ENCODE measurements around the gene POLG2. TPM values are rescaled to one million over a fixed set of nuclear protein-coding genes. Genes with fewer than 3 reads are reported as not detected.

The POLG2 gene
- total and polyA plus RNA-seq, 9 of the 15 experiments (the other 6 are each of a cell fraction or from before 2014, with no cell fraction given), result 13.4 to 44.8 (median 37.0) TPM

DNA sequence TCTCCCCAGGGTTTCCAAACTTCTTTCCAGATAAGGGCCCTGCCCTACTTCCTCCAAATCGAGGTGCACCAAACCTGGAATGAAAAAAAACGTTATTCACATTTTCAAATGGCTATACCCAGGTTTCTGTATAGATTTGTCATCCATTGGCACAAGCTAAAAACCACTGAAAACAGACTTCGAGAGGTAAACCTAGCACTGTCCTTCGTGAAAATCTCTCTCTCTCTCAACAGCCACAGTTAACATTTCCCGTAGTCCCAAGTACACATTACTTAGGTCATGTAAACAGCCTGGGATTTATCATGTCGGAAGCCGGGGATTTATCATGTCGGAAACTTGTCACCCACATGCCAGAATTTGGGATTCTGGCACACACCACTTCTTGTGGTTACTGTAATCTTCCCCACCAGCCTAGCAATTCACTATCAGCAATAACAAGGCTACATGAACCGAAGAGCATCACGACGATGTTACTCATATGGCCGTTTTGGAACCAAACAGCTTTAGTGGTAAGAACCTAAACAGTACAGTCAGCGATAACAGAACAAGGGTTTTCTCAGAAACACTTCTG lies 8.0 kb upstream of the POLG2 start (continued):
- TF ChIP-seq MYBL2 (IDR thresholded peaks at IDR 0.05; ENCODE audit: low read depth) (no peak), MYBL2 (CRISPR knock-in tag; IDR thresholded peaks at IDR 0.05; ENCODE audit: borderline replicate concordance) (no peak), SMARCA5 (IDR thresholded peaks at IDR 0.05) (no peak), ZEB2 (IDR thresholded peaks at IDR 0.05) (no peak), PML (IDR thresholded peaks at IDR 0.05; ENCODE audit: low read length) (peak; percentile 57; the same call in 1 of the 2 replicates), BCOR (IDR thresholded peaks at IDR 0.05) (no peak; the same call in 1 of the 2 replicates), HNRNPK (IDR thresholded peaks at IDR 0.05; ENCODE audit: low read depth, low read length, poor library complexity, severe bottlenecking) (no peak), IRF2 (CRISPR knock-in tag; IDR thresholded peaks at IDR 0.05) (no peak), LCOR (CRISPR knock-in tag; IDR thresholded peaks at IDR 0.05) (peak; percentile 47; the same call in 1 of the 2 replicates), CEBPG (CRISPR knock-in tag; IDR thresholded peaks at IDR 0.05) (no peak), CEBPG (tag; conservative IDR thresholded peaks at IDR 0.05 in 1 of 2, IDR thresholded peaks at IDR 0.05 in 1 of 2) (no peak), SMAD3 (CRISPR knock-in tag; conservative IDR thresholded peaks at IDR 0.05) (no peak), NR4A1 (CRISPR knock-in tag; IDR thresholded peaks at IDR 0.05) (no peak), NR4A1 (tag; IDR thresholded peaks at IDR 0.05) (peak; percentile 39; the same call in 1 of the 2 replicates), NR2F6 (CRISPR knock-in tag; IDR thresholded peaks at IDR 0.05) (no peak), HNRNPLL (IDR thresholded peaks at IDR 0.05; ENCODE audit: low read depth, low read length, poor library complexity, severe bottlenecking) (no peak), ETV1 (tag; conservative IDR thresholded peaks at IDR 0.05; ENCODE audit: low read depth) (no peak)
- TF ChIP-seq, protein P1, sequence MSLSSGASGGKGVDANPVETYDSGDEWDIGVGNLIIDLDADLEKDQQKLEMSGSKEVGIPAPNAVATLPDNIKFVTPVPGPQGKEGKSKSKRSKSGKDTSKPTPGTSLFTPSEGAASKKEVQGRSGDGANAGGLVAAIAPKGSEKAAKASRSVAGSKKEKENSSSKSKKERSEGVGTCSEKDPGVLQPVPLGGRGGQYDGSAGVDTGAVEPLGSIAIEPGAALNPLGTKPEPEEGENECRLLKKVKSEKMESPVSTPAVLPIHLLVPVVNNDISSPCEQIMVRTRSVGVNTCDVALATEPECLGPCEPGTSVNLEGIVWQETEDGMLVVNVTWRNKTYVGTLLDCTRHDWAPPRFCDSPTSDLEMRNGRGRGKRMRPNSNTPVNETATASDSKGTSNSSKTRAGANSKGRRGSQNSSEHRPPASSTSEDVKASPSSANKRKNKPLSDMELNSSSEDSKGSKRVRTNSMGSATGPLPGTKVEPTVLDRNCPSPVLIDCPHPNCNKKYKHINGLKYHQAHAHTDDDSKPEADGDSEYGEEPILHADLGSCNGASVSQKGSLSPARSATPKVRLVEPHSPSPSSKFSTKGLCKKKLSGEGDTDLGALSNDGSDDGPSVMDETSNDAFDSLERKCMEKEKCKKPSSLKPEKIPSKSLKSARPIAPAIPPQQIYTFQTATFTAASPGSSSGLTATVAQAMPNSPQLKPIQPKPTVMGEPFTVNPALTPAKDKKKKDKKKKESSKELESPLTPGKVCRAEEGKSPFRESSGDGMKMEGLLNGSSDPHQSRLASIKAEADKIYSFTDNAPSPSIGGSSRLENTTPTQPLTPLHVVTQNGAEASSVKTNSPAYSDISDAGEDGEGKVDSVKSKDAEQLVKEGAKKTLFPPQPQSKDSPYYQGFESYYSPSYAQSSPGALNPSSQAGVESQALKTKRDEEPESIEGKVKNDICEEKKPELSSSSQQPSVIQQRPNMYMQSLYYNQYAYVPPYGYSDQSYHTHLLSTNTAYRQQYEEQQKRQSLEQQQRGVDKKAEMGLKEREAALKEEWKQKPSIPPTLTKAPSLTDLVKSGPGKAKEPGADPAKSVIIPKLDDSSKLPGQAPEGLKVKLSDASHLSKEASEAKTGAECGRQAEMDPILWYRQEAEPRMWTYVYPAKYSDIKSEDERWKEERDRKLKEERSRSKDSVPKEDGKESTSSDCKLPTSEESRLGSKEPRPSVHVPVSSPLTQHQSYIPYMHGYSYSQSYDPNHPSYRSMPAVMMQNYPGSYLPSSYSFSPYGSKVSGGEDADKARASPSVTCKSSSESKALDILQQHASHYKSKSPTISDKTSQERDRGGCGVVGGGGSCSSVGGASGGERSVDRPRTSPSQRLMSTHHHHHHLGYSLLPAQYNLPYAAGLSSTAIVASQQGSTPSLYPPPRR (CRISPR knock-in tag; IDR thresholded peaks at IDR 0.05; ENCODE audit: borderline replicate concordance), result 0 out of 2 replicates have a peak, but pooled peaks have one; percentile 57
- TF ChIP-seq, protein P2, sequence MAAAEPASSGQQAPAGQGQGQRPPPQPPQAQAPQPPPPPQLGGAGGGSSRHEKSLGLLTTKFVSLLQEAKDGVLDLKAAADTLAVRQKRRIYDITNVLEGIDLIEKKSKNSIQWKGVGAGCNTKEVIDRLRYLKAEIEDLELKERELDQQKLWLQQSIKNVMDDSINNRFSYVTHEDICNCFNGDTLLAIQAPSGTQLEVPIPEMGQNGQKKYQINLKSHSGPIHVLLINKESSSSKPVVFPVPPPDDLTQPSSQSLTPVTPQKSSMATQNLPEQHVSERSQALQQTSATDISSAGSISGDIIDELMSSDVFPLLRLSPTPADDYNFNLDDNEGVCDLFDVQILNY (CRISPR knock-in tag; IDR thresholded peaks at IDR 0.05), result 0 out of 2 replicates have a peak, but pooled peaks have one; percentile 29
- TF ChIP-seq, protein P3, sequence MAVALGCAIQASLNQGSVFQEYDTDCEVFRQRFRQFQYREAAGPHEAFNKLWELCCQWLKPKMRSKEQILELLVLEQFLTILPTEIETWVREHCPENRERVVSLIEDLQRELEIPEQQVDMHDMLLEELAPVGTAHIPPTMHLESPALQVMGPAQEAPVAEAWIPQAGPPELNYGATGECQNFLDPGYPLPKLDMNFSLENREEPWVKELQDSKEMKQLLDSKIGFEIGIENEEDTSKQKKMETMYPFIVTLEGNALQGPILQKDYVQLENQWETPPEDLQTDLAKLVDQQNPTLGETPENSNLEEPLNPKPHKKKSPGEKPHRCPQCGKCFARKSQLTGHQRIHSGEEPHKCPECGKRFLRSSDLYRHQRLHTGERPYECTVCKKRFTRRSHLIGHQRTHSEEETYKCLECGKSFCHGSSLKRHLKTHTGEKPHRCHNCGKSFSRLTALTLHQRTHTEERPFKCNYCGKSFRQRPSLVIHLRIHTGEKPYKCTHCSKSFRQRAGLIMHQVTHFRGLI (CRISPR knock-in tag; IDR thresholded peaks at IDR 0.05), result no peak
- TF ChIP-seq, protein P4, sequence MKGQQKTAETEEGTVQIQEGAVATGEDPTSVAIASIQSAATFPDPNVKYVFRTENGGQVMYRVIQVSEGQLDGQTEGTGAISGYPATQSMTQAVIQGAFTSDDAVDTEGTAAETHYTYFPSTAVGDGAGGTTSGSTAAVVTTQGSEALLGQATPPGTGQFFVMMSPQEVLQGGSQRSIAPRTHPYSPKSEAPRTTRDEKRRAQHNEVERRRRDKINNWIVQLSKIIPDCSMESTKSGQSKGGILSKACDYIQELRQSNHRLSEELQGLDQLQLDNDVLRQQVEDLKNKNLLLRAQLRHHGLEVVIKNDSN (CRISPR knock-in tag; IDR thresholded peaks at IDR 0.05), result no peak
